Type B pancreatic cell (in vitro differentiated cells): ENCODE data around the gene RTEL1. TPM values are rescaled to one million over a fixed set of nuclear protein-coding genes. Genes with fewer than 3 reads are reported as not detected.
A peak's percentile ranks its signal among the peaks of the same experiment; 100 is the strongest.

Experiments used
- DNase-seq: peaks from one replicate; pipeline ENCODE4 v3.0.0; 2021; ENCODE audit warnings: mixed read lengths; ENCODE audit not compliant: unreplicated experiment; ENCODE audit errors: extremely low spot score
- H3K27ac Mint-ChIP-seq: 2 replicates; pipeline ENCODE4 v1.8.0; 2021; ENCODE audit warnings: mild to moderate bottlenecking, mixed read lengths
- H3K27me3 Mint-ChIP-seq: 2 replicates; pipeline ENCODE4 v1.8.0; 2021; ENCODE audit warnings: mixed read lengths
- H3K36me3 Mint-ChIP-seq: 2 replicates; pipeline ENCODE4 v1.8.0; 2021; ENCODE audit warnings: mixed read lengths
- H3K4me1 Mint-ChIP-seq: one replicate; pipeline ENCODE4 v1.8.0; 2021; ENCODE audit warnings: mixed read lengths; ENCODE audit not compliant: unreplicated experiment
- H3K4me3 Mint-ChIP-seq: 2 replicates; pipeline ENCODE4 v1.8.0; 2021; ENCODE audit warnings: mild to moderate bottlenecking, mixed read lengths
- H3K9me3 Mint-ChIP-seq: 2 replicates; pipeline ENCODE4 v1.8.0; 2021; ENCODE audit warnings: mixed read lengths
- CTCF ChIP-seq: fragments of 200-600 bp; sonication (generic); conservative IDR thresholded peaks from 2 replicates; pipeline ENCODE4 v1.5.0; 2021; ENCODE audit warnings: antibody characterized with exemption, mild to moderate bottlenecking
- total RNA-seq: library from RNA; stranded (reverse); gene quantifications from 2 replicates; pipeline ENCODE4 v1.2.1, GENCODE V29; 2021; ENCODE audit warnings: low replicate concordance

Gene RTEL1
- total RNA-seq, 1 donor from 2014 or later: 39.2 TPM

GRCh38 chr20:63701329-63702035 is 43.4 kb downstream of the RTEL1 start:
- no peak for DNase-seq
- H3K4me3 Mint-ChIP-seq: no peak overlapping the region
- TF ChIP-seq CTCF: no peak
- H3K36me3 Mint-ChIP-seq: no peaks in the 10 kb centered on the region
- H3K9me3 Mint-ChIP-seq: no peaks in the 10 kb centered on the region
- no peak overlapping the region for H3K27ac Mint-ChIP-seq
- H3K27me3 Mint-ChIP-seq: no peaks in the 10 kb centered on the region
- H3K4me1 Mint-ChIP-seq: peaks cover 2% of the 10 kb centered on the region

- no peak for TF ChIP-seq CTCF
- H3K4me3 Mint-ChIP-seq: no peak overlapping the region
- no peaks in the 10 kb centered on the region for H3K27me3 Mint-ChIP-seq
- DNase-seq: no peak
- H3K27ac Mint-ChIP-seq: no peak overlapping the region
- peaks cover 7% of the 10 kb centered on the region for H3K4me1 Mint-ChIP-seq
- peaks cover 4% of the 10 kb centered on the region for H3K36me3 Mint-ChIP-seq
- H3K9me3 Mint-ChIP-seq: no peaks in the 10 kb centered on the region
Observed at GRCh38 chr20:63702036-63702665, 44.0 kb downstream of the RTEL1 start.

GRCh38 chr20:63702751-63703470 is 44.8 kb downstream of the RTEL1 start:
- H3K4me1 Mint-ChIP-seq: peaks cover 7% of the 10 kb centered on the region
- no peaks in the 10 kb centered on the region for H3K27me3 Mint-ChIP-seq
- H3K27ac Mint-ChIP-seq: no peak overlapping the region
- no peak for TF ChIP-seq CTCF
- DNase-seq: no peak
- no peak overlapping the region for H3K4me3 Mint-ChIP-seq
- H3K36me3 Mint-ChIP-seq: peaks cover 4% of the 10 kb centered on the region
- no peaks in the 10 kb centered on the region for H3K9me3 Mint-ChIP-seq

GRCh38 chr20:63703471-63703975 is 45.4 kb downstream of the RTEL1 start:
- H3K4me3 Mint-ChIP-seq: no peak overlapping the region
- peaks cover 4% of the 10 kb centered on the region for H3K36me3 Mint-ChIP-seq
- no peaks in the 10 kb centered on the region for H3K9me3 Mint-ChIP-seq
- peaks cover 8% of the 10 kb centered on the region for H3K4me1 Mint-ChIP-seq
- no peak overlapping the region for H3K27ac Mint-ChIP-seq
- no peaks in the 10 kb centered on the region for H3K27me3 Mint-ChIP-seq
- no peak for TF ChIP-seq CTCF
- peak; percentile 66 for DNase-seq

- Mint-ChIP-seq H3K4me3 (no peak overlapping the region), H3K36me3 (peaks cover 4% of the 10 kb centered on the region), H3K9me3 (no peaks in the 10 kb centered on the region), H3K27me3 (no peaks in the 10 kb centered on the region), H3K27ac (no peak overlapping the region), H3K4me1 (peaks cover 12% of the 10 kb centered on the region)
- no peak for TF ChIP-seq CTCF
- DNase-seq: no peak
Observed at GRCh38 chr20:63703976-63704748, 46.0 kb downstream of the RTEL1 start.
